Esophagus squamous epithelium (tissue), 5 donors: ENCODE data around the gene NANOS3. TPM values are rescaled to one million over a fixed set of nuclear protein-coding genes. Genes with fewer than 3 reads are reported as not detected.

Experiments
- DNase-seq: peaks from one replicate; lab custom pipeline; 2025; lab: John Stamatoyannopoulos, UW
- H3K27ac ChIP-seq, 4 donors: fragments of 200-600 bp; sonication (generic); one replicate each; pipeline ENCODE4 v1.5.1; 2016 to 2019; ENCODE audit warnings: mild to moderate bottlenecking in 1 of 4
- H3K27me3 ChIP-seq, 4 donors: fragments of 200-600 bp; sonication (generic); 1 replicate in 3 of 4; 2 replicates in 1 of 4; pipeline versions ENCODE4 v1.5.1 to v1.6.0; 2017 to 2021; ENCODE audit warnings: antibody characterized with exemption in 1 of 4
- H3K36me3 ChIP-seq, 3 donors: fragments of 200-600 bp; sonication (generic); one replicate each; pipeline ENCODE4 v1.5.1; 2016 to 2019
- H3K4me1 ChIP-seq, 3 donors: fragments of 200-600 bp; sonication (generic); one replicate each; pipeline ENCODE4 v1.5.1; 2017 to 2019
- H3K4me3 ChIP-seq, 4 donors: fragments of 200-600 bp; sonication (generic); 1 replicate in 3 of 4; 2 replicates in 1 of 4; pipeline ENCODE4 v1.5.1; 2016 to 2019; ENCODE audit warnings: mild to moderate bottlenecking in 2 of 4, moderate library complexity in 1 of 4
- H3K9me3 ChIP-seq, 3 donors: fragments of 200-600 bp; sonication (generic); one replicate each; pipeline ENCODE4 v1.5.1; 2016 to 2019
- CTCF ChIP-seq, 6 experiments: fragments of 450-650 bp in 4 of 6; fragments of 200-600 bp in 2 of 6; sonication (generic) in 2 of 6; IDR thresholded peaks; one replicate each; pipeline ENCODE4 v1.5.1; 2016 to 2019; ENCODE audit warnings: antibody characterized with exemption in 6 of 6, mild to moderate bottlenecking in 4 of 6, moderate library complexity in 4 of 6
- POLR2A ChIP-seq, 4 donors: fragments of 450-650 bp; IDR thresholded peaks; one replicate each; pipeline ENCODE4 v1.6.1; 2017; ENCODE audit warnings: antibody characterized with exemption in 4 of 4, mild to moderate bottlenecking in 4 of 4, moderate library complexity in 3 of 4
- WGBS, 2 donors: methylation state at CpG; one replicate each; pipeline ENCODE4 v1.1.5; 2018; 5-methylcytosine and 5-hydroxymethylcytosine counted together
- intact Hi-C: fragments of 100-400 bp; cut with DNase I; formaldehyde crosslinking; loops from one replicate; pipeline ENCODE4 v1.15.0; 2022
- total RNA-seq, 4 donors: library from RNA; depleted of rRNA; stranded (reverse); fragments of >200 nt; gene quantifications; one replicate each; pipeline ENCODE4 v1.1.0, GENCODE V29; 2016
- donor health status: DM: yes; HTN: yes; CAD: no.

The NANOS3 gene
- total RNA-seq, 4 donors from 2014 or later = not detected

GRCh38 chr19:13913352-13913751, 36.4 kb downstream of the NANOS3 start:
- 91 to 94% methylated on average over 5 to 8 of the region's 17 CpGs for WGBS, 2 donors
- TF ChIP-seq CTCF (IDR thresholded peaks at IDR 0.05) = no peak
- TF ChIP-seq POLR2A (IDR thresholded peaks at IDR 0.05) = no peak
- no peaks in the 10 kb centered on the region for H3K9me3 ChIP-seq
- DNase-seq = no peak
- no peaks in the 10 kb centered on the region for H3K4me1 ChIP-seq
- no peak overlapping the region for H3K27ac ChIP-seq
- H3K27me3 ChIP-seq = no peaks in the 10 kb centered on the region
- no peak overlapping the region for H3K4me3 ChIP-seq
- peaks cover 22 to 100% (median 26%) of the 10 kb centered on the region in 3 donors for H3K36me3 ChIP-seq
- intact Hi-C loops = no loop called here

- 73 to 79% methylated on average over 3 of the region's 3 CpGs for WGBS, 2 donors
- H3K4me3 ChIP-seq = no peak overlapping the region
- H3K27ac ChIP-seq = no peak overlapping the region
- no peak for DNase-seq
- no peaks in the 10 kb centered on the region for H3K9me3 ChIP-seq
- no peaks in the 10 kb centered on the region for H3K4me1 ChIP-seq
- TF ChIP-seq POLR2A (IDR thresholded peaks at IDR 0.05) = no peak
- no peak for TF ChIP-seq CTCF (IDR thresholded peaks at IDR 0.05)
- no peaks in the 10 kb centered on the region for H3K27me3 ChIP-seq
- peaks cover 36 to 100% (median 37%) of the 10 kb centered on the region in 3 donors for H3K36me3 ChIP-seq
- intact Hi-C loops = no loop called here
These were observed 37.8 kb downstream of the NANOS3 start for GRCh38 chr19:13914777-13915176.

GRCh38 chr19:13917888-13918406, 41.0 kb downstream of the NANOS3 start:
- TF ChIP-seq POLR2A (IDR thresholded peaks at IDR 0.05) (no peak), CTCF (IDR thresholded peaks at IDR 0.05) (no peak)
- 79 to 87% methylated on average over 14 of the region's 14 CpGs for WGBS, 2 donors
- intact Hi-C loops = no loop called here
- Histone ChIP-seq H3K27me3 (no peaks in the 10 kb centered on the region), H3K4me1 (no peaks in the 10 kb centered on the region), H3K27ac (no peak overlapping the region), H3K36me3 (peaks cover 41 to 100% (median 42%) of the 10 kb centered on the region in 3 donors), H3K4me3 (no peak overlapping the region), H3K9me3 (peaks cover 0 to 7% (median 0%) of the 10 kb centered on the region in 3 donors)
- no peak for DNase-seq

- H3K9me3 ChIP-seq = peaks cover 0 to 7% (median 0%) of the 10 kb centered on the region in 3 donors
- H3K4me1 ChIP-seq = no peaks in the 10 kb centered on the region
- no peaks in the 10 kb centered on the region for H3K27me3 ChIP-seq
- intact Hi-C loops = no loop called here
- no peak overlapping the region for H3K27ac ChIP-seq
- WGBS, 2 donors = 95 to 98% methylated on average over 7 of the region's 34 CpGs
- H3K36me3 ChIP-seq = peaks cover 40 to 100% (median 42%) of the 10 kb centered on the region in 3 donors
- DNase-seq = no peak
- TF ChIP-seq POLR2A (IDR thresholded peaks at IDR 0.05) (no peak), CTCF (IDR thresholded peaks at IDR 0.05) (no peak)
- H3K4me3 ChIP-seq = no peak overlapping the region
These were observed 41.9 kb downstream of the NANOS3 start for GRCh38 chr19:13918726-13919411.

GRCh38 chr19:13920524-13920923, 43.6 kb downstream of the NANOS3 start:
- no peak for DNase-seq
- H3K4me3 ChIP-seq = no peak overlapping the region
- WGBS, 2 donors = 97% methylated on average over 4 of the region's 11 CpGs; no CpG with 5 or more reads in 1 of the 2 donors
- TF ChIP-seq POLR2A (IDR thresholded peaks at IDR 0.05) (no peak), CTCF (IDR thresholded peaks at IDR 0.05) (no peak)
- intact Hi-C loops = no loop called here
- H3K27ac ChIP-seq = no peak overlapping the region
- no peaks in the 10 kb centered on the region for H3K27me3 ChIP-seq
- H3K4me1 ChIP-seq = no peaks in the 10 kb centered on the region
- H3K9me3 ChIP-seq = peaks cover 0 to 7% (median 0%) of the 10 kb centered on the region in 3 donors
- H3K36me3 ChIP-seq = peaks cover 42 to 100% (median 48%) of the 10 kb centered on the region in 3 donors
